HepG2 (cell line): ENCODE data around the gene RNF14.

Source experiments
- DRAP1 ChIP-seq: IDR thresholded peaks from 2 replicates; pipeline ENCODE4 v1.6.1; 2016; ENCODE audit warnings: missing genetic modification reagents, missing compliant biosample characterization
- FOXA1 ChIP-seq, 2 experiments: fragments of 450-650 bp in 1 of 2; sonication (generic) in 1 of 2; formaldehyde crosslinking in 1 of 2; IDR thresholded peaks; 2 replicates each; pipeline versions ENCODE4 v1.4.0 to v1.6.1; 2016 to 2020; ENCODE audit warnings: missing genetic modification reagents in 1 of 2
- GPN1 ChIP-seq: sonication (generic); formaldehyde crosslinking; IDR thresholded peaks from 2 replicates; pipeline ENCODE4 v1.5.1; 2020; ENCODE audit warnings: missing genetic modification reagents, borderline replicate concordance
- IKZF5 ChIP-seq: IDR thresholded peaks from 2 replicates; pipeline ENCODE4 v1.6.1; 2018; ENCODE audit warnings: missing genetic modification reagents, mild to moderate bottlenecking, missing compliant biosample characterization
- JUN ChIP-seq: sonication (generic); formaldehyde crosslinking; IDR thresholded peaks from 2 replicates; pipeline ENCODE4 v1.4.0; 2020; ENCODE audit warnings: mild to moderate bottlenecking, missing genetic modification reagents
- NRL ChIP-seq: sonication (generic); formaldehyde crosslinking; IDR thresholded peaks from 2 replicates; pipeline ENCODE4 v1.5.0; 2020; ENCODE audit warnings: missing genetic modification reagents, mild to moderate bottlenecking, moderate library complexity, borderline replicate concordance
- RAD21 ChIP-seq: fragments of 450-650 bp; formaldehyde crosslinking; IDR thresholded peaks from 2 replicates; pipeline ENCODE4 v1.5.0; 2020; ENCODE audit warnings: mild to moderate bottlenecking

GRCh38 chr5:141966275-141966962, 2.5 kb upstream of the RNF14 start:
- TF ChIP-seq JUN (no peak), IKZF5 (no peak), NRL (CRISPR knock-in tag) (no peak), FOXA1 (IDR thresholded peaks at IDR 0.05) (no peak), FOXA1 (CRISPR knock-in tag; IDR thresholded peaks at IDR 0.05) (no peak), GPN1 (CRISPR knock-in tag) (no peak), DRAP1 (CRISPR knock-in tag) (no peak), RAD21 (CRISPR knock-in tag) (no peak)
